ENCODE data around the gene TRMU.

Gene TRMU

GRCh38 chr22:46322711-46323110, 12.8 kb upstream of the TRMU start:
- Histone ChIP-seq H3K4me3 (ENCODE audit: extremely low read depth, insufficient read depth, low read length, poor library complexity, severe bottlenecking) (no peak overlapping the region), H3K27ac (ENCODE audit: low read depth, low read length, severe bottlenecking) (no peak overlapping the region), H3K36me3 (ENCODE audit: control insufficient read depth, insufficient read depth, low read length) (peaks cover 86% of the 10 kb centered on the region), H3K9me3 (ENCODE audit: control insufficient read depth, low read length) (no peaks in the 10 kb centered on the region), H3K4me1 (ENCODE audit: control insufficient read depth, insufficient read depth, low read length, poor library complexity, severe bottlenecking) (no peaks in the 10 kb centered on the region)
- WGBS, 2 experiments (ENCODE audit: insufficient coverage in 2 of 2): 89 to 94% methylated on average over 11 to 14 of the region's 15 CpGs

DNA sequence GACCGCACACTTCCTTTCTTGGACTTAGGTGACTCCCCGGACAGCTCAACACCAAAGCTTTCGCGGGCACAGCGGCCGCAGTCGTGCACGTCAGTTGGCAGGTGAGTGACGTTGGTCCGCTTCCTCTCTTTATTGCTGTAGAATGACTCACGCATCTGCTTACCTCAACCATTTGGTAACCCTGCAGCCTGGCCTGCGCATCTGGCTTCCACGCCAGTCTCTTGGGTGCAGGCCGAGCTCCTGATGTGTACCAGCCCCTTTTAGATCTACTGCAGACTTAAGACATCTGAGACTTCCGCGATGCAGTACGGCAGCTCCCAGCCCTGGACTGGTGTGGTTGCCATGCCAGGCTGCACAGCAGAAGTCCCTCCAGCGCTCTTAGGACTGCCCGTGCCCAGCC, 12.4 kb upstream of the TRMU start:
- peaks cover 86% of the 10 kb centered on the region for H3K36me3 ChIP-seq (ENCODE audit: control insufficient read depth, insufficient read depth, low read length)

DNA sequence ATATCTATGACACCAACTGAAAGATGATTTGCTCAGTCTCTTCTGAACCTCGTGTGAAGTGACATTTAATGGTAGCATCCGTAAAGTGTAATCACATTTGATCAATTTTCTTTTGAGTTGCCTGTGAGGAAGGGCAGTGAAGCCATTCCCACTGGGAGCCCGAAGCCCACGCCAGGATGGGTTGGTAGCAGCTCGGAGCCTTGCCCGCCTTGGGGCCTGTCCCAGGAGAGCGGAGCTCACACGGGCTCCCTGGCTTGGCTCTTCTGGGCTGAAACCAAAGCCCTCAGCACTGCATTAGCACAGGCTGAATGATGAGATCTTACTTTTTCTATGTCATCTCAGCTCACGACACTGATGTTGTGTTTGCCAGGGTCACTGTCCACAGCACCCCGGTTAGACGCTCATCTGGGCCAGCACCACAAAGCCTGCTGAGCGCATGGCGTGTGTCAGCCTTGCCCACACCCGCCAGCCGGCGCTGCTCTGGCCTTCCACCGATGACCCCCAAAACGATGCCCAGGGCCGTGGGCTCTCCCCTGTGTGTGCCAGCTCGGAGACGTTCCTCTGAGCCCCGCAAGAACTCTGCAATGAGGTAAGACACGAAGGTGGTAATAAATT, 9.3 kb upstream of the TRMU start:
- no peaks in the 10 kb centered on the region for H3K4me1 ChIP-seq (ENCODE audit: control insufficient read depth, insufficient read depth, low read length, poor library complexity, severe bottlenecking)
- H3K4me3 ChIP-seq (ENCODE audit: extremely low read depth, insufficient read depth, low read length, poor library complexity, severe bottlenecking): no peak overlapping the region
- H3K36me3 ChIP-seq (ENCODE audit: control insufficient read depth, insufficient read depth, low read length): peaks cover 92% of the 10 kb centered on the region
- H3K27ac ChIP-seq (ENCODE audit: low read depth, low read length, severe bottlenecking): no peak overlapping the region
- no peaks in the 10 kb centered on the region for H3K9me3 ChIP-seq (ENCODE audit: control insufficient read depth, low read length)
- 89 to 93% methylated on average over 19 to 21 of the region's 23 CpGs for WGBS, 2 experiments (ENCODE audit: insufficient coverage in 2 of 2)

More for the DNA sequence above, 12.4 kb upstream of the TRMU start:
- Histone ChIP-seq H3K4me3 (ENCODE audit: extremely low read depth, insufficient read depth, low read length, poor library complexity, severe bottlenecking) (no peak overlapping the region), H3K9me3 (ENCODE audit: control insufficient read depth, low read length) (no peaks in the 10 kb centered on the region), H3K4me1 (ENCODE audit: control insufficient read depth, insufficient read depth, low read length, poor library complexity, severe bottlenecking) (no peaks in the 10 kb centered on the region), H3K27ac (ENCODE audit: low read depth, low read length, severe bottlenecking) (no peak overlapping the region)
- 95 to 97% methylated on average over 19 of the region's 19 CpGs for WGBS, 2 experiments (ENCODE audit: insufficient coverage in 2 of 2)

DNA sequence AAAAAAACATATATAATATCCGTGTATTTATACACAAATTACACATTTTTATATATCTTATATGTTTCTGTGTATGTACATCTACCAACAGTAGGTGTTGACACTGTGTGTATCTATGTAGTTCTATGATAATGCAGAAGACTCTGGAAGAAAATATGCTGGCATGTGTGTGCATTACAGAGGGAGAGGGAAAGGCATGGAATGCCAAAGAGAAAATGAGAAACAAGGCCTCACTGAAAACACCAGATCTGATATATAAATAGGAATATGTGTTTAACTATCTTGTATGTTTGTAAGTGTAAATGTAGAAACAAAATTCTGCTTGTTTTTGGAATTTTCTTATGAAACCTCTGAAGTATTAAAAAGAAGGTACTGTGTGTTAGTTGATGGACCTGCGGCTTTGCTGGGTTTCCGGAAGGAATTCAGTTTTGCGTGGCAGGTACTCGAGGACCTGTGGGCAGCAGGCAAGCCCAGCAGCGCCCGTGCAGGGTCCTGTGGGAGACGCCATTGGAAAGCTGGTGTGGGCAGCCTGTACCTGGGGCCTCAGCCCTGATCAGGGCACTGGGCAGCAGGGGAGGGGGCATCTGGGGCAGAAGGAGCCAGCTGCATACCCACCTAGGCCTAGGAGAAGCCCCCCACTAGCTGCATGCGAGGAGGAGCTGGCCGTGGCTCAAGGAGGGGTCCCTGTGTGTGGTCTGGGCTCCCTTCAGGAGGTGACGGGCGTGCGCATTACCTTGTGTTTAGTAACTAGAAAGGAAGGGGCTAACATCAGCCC, 7.6 kb upstream of the TRMU start:
- H3K27ac ChIP-seq (ENCODE audit: low read depth, low read length, severe bottlenecking): no peak overlapping the region
- 97 to 99% methylated on average over 12 of the region's 13 CpGs for WGBS, 2 experiments (ENCODE audit: insufficient coverage in 2 of 2)
- H3K9me3 ChIP-seq (ENCODE audit: control insufficient read depth, low read length): no peaks in the 10 kb centered on the region
- no peak overlapping the region for H3K4me3 ChIP-seq (ENCODE audit: extremely low read depth, insufficient read depth, low read length, poor library complexity, severe bottlenecking)
- H3K4me1 ChIP-seq (ENCODE audit: control insufficient read depth, insufficient read depth, low read length, poor library complexity, severe bottlenecking): no peaks in the 10 kb centered on the region
- peaks cover 88% of the 10 kb centered on the region for H3K36me3 ChIP-seq (ENCODE audit: control insufficient read depth, insufficient read depth, low read length)

GRCh38 chr22:46328797-46329196, 6.7 kb upstream of the TRMU start:
- Histone ChIP-seq H3K4me1 (ENCODE audit: control insufficient read depth, insufficient read depth, low read length, poor library complexity, severe bottlenecking) (no peaks in the 10 kb centered on the region), H3K36me3 (ENCODE audit: control insufficient read depth, insufficient read depth, low read length) (peaks cover 83% of the 10 kb centered on the region), H3K27ac (ENCODE audit: low read depth, low read length, severe bottlenecking) (no peak overlapping the region), H3K9me3 (ENCODE audit: control insufficient read depth, low read length) (no peaks in the 10 kb centered on the region), H3K4me3 (ENCODE audit: extremely low read depth, insufficient read depth, low read length, poor library complexity, severe bottlenecking) (no peak overlapping the region)
- WGBS, 2 experiments (ENCODE audit: insufficient coverage in 2 of 2): 97% methylated on average over 10 to 11 of the region's 11 CpGs

DNA sequence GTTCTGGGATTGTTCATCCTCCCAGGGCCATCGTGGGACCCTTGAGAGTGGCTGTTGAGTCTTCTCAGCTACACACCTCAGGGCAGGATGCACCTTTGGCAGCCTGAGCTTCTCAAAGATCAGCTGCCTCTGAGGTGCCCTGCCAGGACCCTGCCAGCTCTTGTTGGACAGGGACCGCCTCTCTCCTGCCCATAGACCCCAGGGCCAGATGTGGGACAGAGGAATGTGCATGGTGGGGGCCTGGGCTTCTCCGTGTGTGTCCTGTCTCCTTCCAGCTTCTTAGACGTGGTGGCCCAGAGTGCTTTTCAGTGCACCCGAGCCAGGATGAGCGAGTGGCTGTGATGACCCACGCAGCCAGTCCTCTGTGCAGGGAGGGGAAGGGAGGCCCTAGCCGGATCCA, 5.9 kb upstream of the TRMU start:
- 93 to 96% methylated on average over 3 to 6 of the region's 8 CpGs for WGBS, 2 experiments (ENCODE audit: insufficient coverage in 2 of 2)
- Histone ChIP-seq H3K36me3 (ENCODE audit: control insufficient read depth, insufficient read depth, low read length) (peaks cover 75% of the 10 kb centered on the region), H3K27ac (ENCODE audit: low read depth, low read length, severe bottlenecking) (no peak overlapping the region), H3K4me3 (ENCODE audit: extremely low read depth, insufficient read depth, low read length, poor library complexity, severe bottlenecking) (no peak overlapping the region), H3K9me3 (ENCODE audit: control insufficient read depth, low read length) (no peaks in the 10 kb centered on the region), H3K4me1 (ENCODE audit: control insufficient read depth, insufficient read depth, low read length, poor library complexity, severe bottlenecking) (no peaks in the 10 kb centered on the region)

GRCh38 chr22:46330426-46330825, 5.1 kb upstream of the TRMU start:
- H3K4me3 ChIP-seq (ENCODE audit: extremely low read depth, insufficient read depth, low read length, poor library complexity, severe bottlenecking): no peak overlapping the region
- H3K36me3 ChIP-seq (ENCODE audit: control insufficient read depth, insufficient read depth, low read length): peaks cover 70% of the 10 kb centered on the region
- H3K27ac ChIP-seq (ENCODE audit: low read depth, low read length, severe bottlenecking): no peak overlapping the region
- H3K9me3 ChIP-seq (ENCODE audit: control insufficient read depth, low read length): no peaks in the 10 kb centered on the region
- WGBS, 2 experiments (ENCODE audit: insufficient coverage in 2 of 2): 93 to 100% methylated on average over 1 to 3 of the region's 4 CpGs
- no peaks in the 10 kb centered on the region for H3K4me1 ChIP-seq (ENCODE audit: control insufficient read depth, insufficient read depth, low read length, poor library complexity, severe bottlenecking)

DNA sequence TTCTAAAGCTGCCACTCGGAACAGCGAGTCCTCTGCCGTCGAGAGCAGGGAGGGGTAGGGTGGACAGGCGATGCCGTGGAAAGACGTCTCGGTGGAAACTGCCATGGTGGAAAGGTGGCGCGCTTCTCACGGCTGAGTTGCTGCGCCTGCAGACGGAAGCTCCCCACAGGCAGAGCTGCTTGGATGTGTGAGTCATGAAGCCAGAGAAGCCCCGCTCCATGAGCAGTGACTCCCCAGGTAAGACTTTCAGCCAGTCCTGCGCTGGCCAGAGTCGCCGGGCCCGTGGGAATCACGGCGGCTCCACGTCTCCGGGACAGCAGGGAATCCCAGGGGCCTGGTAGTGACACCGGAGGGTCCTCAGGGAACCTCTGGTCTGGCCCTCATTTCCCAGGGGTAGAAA, 4.0 kb upstream of the TRMU start:
- Histone ChIP-seq H3K9me3 (ENCODE audit: control insufficient read depth, low read length) (no peaks in the 10 kb centered on the region), H3K27ac (ENCODE audit: low read depth, low read length, severe bottlenecking) (no peak overlapping the region), H3K4me1 (ENCODE audit: control insufficient read depth, insufficient read depth, low read length, poor library complexity, severe bottlenecking) (no peaks in the 10 kb centered on the region), H3K4me3 (ENCODE audit: extremely low read depth, insufficient read depth, low read length, poor library complexity, severe bottlenecking) (no peak overlapping the region), H3K36me3 (ENCODE audit: control insufficient read depth, insufficient read depth, low read length) (peaks cover 59% of the 10 kb centered on the region)
- 96 to 99% methylated on average over 21 to 22 of the region's 23 CpGs for WGBS, 2 experiments (ENCODE audit: insufficient coverage in 2 of 2)

DNA sequence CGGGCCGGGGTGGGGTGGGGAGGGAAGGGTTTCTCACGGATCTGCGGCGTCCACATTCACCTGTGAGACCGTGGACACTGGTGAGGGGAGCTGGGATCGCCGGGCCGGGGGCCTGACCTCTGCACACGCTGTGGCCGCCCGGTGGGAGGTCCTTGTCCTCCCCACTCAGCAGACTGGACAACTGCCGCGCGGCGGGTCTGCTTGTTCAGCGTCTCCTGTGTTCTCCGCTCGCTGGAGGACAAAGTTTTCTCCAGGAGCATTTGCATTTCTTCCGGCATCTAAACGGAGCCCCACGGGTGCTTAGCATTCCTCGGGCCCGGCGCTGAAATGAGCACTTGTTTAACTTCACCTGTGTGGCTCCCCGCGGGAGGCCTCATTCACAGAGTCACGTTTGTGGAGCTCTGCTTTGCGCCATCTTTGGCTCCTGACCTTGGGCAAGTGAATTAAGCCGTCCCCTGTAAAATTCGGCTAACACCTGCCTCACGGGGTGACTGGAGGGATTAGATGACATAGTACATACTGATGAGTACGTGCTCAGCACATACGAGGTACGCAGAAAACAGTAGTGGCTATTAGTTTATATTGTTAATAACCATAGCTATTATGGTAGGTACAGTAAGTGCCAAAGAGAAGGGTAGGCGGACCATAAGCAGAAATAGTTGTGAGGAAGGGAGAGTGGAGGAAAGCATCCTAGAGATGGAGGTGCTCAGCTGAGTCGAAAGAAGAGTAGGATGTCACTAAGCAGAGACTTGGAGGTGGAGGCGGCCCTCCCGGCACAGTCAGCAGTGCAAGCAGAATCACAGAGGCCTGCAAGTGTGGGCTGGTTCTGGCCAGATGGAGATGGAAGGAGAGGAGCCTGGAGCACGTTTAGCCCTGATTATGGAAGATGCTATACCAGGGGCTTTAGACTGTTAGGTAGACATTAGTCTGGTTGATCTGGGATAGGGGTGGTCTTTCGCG, 885 bp downstream of the TRMU start:
- H3K9me3 ChIP-seq (ENCODE audit: control insufficient read depth, low read length): no peaks in the 10 kb centered on the region
- peak overlapping the region; percentile 92 for H3K4me3 ChIP-seq (ENCODE audit: extremely low read depth, insufficient read depth, low read length, poor library complexity, severe bottlenecking)
- no peak overlapping the region for H3K27ac ChIP-seq (ENCODE audit: low read depth, low read length, severe bottlenecking)
- H3K36me3 ChIP-seq (ENCODE audit: control insufficient read depth, insufficient read depth, low read length): peaks cover 59% of the 10 kb centered on the region
- no peaks in the 10 kb centered on the region for H3K4me1 ChIP-seq (ENCODE audit: control insufficient read depth, insufficient read depth, low read length, poor library complexity, severe bottlenecking)
- WGBS, 2 experiments (ENCODE audit: insufficient coverage in 2 of 2): 13 to 14% methylated on average over 38 to 39 of the region's 42 CpGs

DNA sequence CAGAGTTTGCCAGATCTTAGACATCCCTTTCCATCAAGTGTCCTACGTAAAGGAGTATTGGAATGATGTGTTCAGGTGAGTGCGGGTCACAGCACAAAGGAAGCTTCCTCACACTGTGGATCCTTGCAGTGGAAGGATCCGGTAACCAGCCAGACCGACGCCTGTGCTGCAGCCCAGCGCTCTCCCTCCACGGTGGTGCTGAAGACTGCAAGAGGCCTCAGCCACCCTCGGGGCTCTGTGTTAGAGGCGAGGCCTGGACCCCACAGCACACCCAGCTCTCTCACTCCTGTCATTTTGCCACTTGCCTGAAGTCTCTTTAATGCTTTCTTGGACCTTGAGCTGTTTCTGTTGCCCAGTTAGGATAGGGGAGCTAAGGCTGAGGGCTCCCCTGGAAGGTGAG, 2.4 kb downstream of the TRMU start:
- Histone ChIP-seq H3K4me3 (ENCODE audit: extremely low read depth, insufficient read depth, low read length, poor library complexity, severe bottlenecking) (no peak overlapping the region), H3K27ac (ENCODE audit: low read depth, low read length, severe bottlenecking) (no peak overlapping the region), H3K4me1 (ENCODE audit: control insufficient read depth, insufficient read depth, low read length, poor library complexity, severe bottlenecking) (no peaks in the 10 kb centered on the region), H3K36me3 (ENCODE audit: control insufficient read depth, insufficient read depth, low read length) (peaks cover 63% of the 10 kb centered on the region), H3K9me3 (ENCODE audit: control insufficient read depth, low read length) (no peaks in the 10 kb centered on the region)
- 97 to 98% methylated on average over 6 to 7 of the region's 9 CpGs for WGBS, 2 experiments (ENCODE audit: insufficient coverage in 2 of 2)

Data from mesodermal cell (in vitro differentiated cells).